ENCODE data around the gene FAM222A. TPM values are rescaled to one million over a fixed set of nuclear protein-coding genes. Genes with fewer than 3 reads are reported as not detected.

Gene FAM222A
- total RNA-seq, 1 experiment from 2014 or later = 3.7 TPM

DNA sequence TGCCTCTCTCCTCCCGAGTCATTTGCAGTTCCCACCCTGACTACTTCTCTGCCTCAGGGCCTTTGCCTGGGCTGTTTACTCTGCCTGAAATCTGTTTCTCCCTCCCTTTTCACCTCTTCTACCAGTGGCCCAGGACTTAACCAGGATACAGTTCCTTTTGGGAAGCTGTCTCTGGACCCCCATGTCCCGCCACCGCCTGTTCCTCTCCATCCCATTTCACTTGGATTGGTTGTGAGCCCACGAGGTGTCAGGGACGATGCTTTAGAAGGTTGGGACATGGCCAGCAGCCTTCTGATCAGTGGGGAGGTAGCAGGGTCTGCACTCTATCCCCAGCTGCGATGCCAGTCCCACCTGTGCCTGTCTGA is 51.8 kb downstream of the FAM222A start:
- Histone ChIP-seq H3K36me3 (ENCODE audit: control insufficient read depth in 1 of 2, insufficient read depth in 2 of 2, low read length in 2 of 2) (no peaks in the 10 kb centered on the region), H3K9me3 (ENCODE audit: control insufficient read depth in 1 of 2, insufficient read depth in 1 of 2, low read depth in 1 of 2, low read length in 2 of 2) (no peaks in the 10 kb centered on the region; a peak in 1 of 4 replicates), H3K9me2 (ENCODE audit: insufficient read depth) (no peaks in the 10 kb centered on the region), H3K27ac (ENCODE audit: low read depth, low read length) (no peak overlapping the region), H4K20me1 (ENCODE audit: insufficient read depth) (no peaks in the 10 kb centered on the region), H2AFZ (ENCODE audit: low read depth, low read length, poor library complexity, severe bottlenecking) (no peak overlapping the region), H3K27me3 (ENCODE audit: insufficient read depth, low read length) (no peaks in the 10 kb centered on the region), H3K9ac (ENCODE audit: low read length) (no peak overlapping the region), H3K4me2 (ENCODE audit: low read length) (no peak overlapping the region), H3K79me2 (ENCODE audit: insufficient read depth, low read length) (no peaks in the 10 kb centered on the region), H3K4me3 (replicated peaks in 1 of 2; ENCODE audit: low read depth in 1 of 2, low read length in 2 of 2) (no peak overlapping the region), H3K4me1 (ENCODE audit: control insufficient read depth in 1 of 2, insufficient read depth in 2 of 2, low read length in 2 of 2) (peaks cover 0 to 12% of the 10 kb centered on the region in 2 experiments; a peak in 2 of 4 replicates)
- RAD21 ChIA-PET (ENCODE audit: low non-redundant PET in 1 of 2, low total read pairs in 2 of 2, uncharacterized antibody in 2 of 2, unreplicated experiment in 2 of 2) = no interaction called here
- no TSS peak for BruUV-seq (replicated peaks)
- CTCF ChIA-PET = interaction anchor here (1.0 kb wide), 1 partner anchor 10 kb away, joined by 3 read pairs; no protein-coding TSS in a partner anchor
- intact Hi-C loops (cut with micrococcal nuclease) = no loop called here
- POLR2A ChIA-PET = no interaction called here
- no peak for ATAC-seq
- DNase-seq (ENCODE audit: low read depth, low spot score) = no peak
- no peak for TF ChIP-seq FOSL1 (IDR thresholded peaks at IDR 0.05; ENCODE audit: low read depth)
- TF ChIP-seq YY1 (IDR thresholded peaks at IDR 0.05; ENCODE audit: extremely low read depth, insufficient replicate concordance, low read depth, low read length) = no peak
- TF ChIP-seq RAD21 (IDR thresholded peaks at IDR 0.05; ENCODE audit: low read depth) = no peak
- TF ChIP-seq, protein P1, sequence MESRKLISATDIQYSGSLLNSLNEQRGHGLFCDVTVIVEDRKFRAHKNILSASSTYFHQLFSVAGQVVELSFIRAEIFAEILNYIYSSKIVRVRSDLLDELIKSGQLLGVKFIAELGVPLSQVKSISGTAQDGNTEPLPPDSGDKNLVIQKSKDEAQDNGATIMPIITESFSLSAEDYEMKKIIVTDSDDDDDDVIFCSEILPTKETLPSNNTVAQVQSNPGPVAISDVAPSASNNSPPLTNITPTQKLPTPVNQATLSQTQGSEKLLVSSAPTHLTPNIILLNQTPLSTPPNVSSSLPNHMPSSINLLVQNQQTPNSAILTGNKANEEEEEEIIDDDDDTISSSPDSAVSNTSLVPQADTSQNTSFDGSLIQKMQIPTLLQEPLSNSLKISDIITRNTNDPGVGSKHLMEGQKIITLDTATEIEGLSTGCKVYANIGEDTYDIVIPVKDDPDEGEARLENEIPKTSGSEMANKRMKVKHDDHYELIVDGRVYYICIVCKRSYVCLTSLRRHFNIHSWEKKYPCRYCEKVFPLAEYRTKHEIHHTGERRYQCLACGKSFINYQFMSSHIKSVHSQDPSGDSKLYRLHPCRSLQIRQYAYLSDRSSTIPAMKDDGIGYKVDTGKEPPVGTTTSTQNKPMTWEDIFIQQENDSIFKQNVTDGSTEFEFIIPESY (IDR thresholded peaks at IDR 0.05; ENCODE audit: extremely low read depth, insufficient replicate concordance, low read length) = no peak
- TF ChIP-seq ZNF274 (IDR thresholded peaks at IDR 0.05; ENCODE audit: low read depth, low read length) = no peak
- TF ChIP-seq TCF7L2 (IDR thresholded peaks at IDR 0.05; ENCODE audit: borderline replicate concordance, extremely low read depth, insufficient read depth, insufficient read length) = no peak
- no peak for TF ChIP-seq SIN3A (IDR thresholded peaks at IDR 0.05; ENCODE audit: low read depth)
- no peak for TF ChIP-seq POLR2A (IDR thresholded peaks at IDR 0.05; ENCODE audit: borderline replicate concordance, extremely low read depth, insufficient read depth, insufficient read length)
- no peak for TF ChIP-seq EZH2 (IDR thresholded peaks at IDR 0.05)
- TF ChIP-seq, protein P2, sequence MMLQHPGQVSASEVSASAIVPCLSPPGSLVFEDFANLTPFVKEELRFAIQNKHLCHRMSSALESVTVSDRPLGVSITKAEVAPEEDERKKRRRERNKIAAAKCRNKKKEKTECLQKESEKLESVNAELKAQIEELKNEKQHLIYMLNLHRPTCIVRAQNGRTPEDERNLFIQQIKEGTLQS (IDR thresholded peaks at IDR 0.05) = no peak
- TF ChIP-seq EGR1 (IDR thresholded peaks at IDR 0.05; ENCODE audit: low read depth) = no peak
